GM12878 (cell line): Measurements from ENCODE around the gene MYL7. TPM values are rescaled to one million over a fixed set of nuclear protein-coding genes. Genes with fewer than 3 reads are reported as not detected.

Experiments
- ATAC-seq: fragments of 200-7000 bp; cut with Tn5 transposase; 3 replicates; pipeline ENCODE4 v1.9.1; 2020; ENCODE audit warnings: mild to moderate bottlenecking, moderate library complexity
- BruUV-seq: library from RNA; stranded (reverse); fragments of 400-500 nt; replicated peaks from 2 replicates; lab custom pipeline; 2021; lab: Mats Ljungman, UMichigan
- CTCF ChIA-PET: fragments of 300-600 bp; sonication (Branson Sonifier 250); formaldehyde crosslinking; extraction: SDS; loops from one replicate; lab custom pipeline; 2021; ENCODE audit warnings: inconsistent platforms; lab: Yijun Ruan, JAX
- POLR2A ChIA-PET: fragments of 350-600 bp; formaldehyde crosslinking; extraction: SDS; loops from one replicate; lab custom pipeline; 2021; ENCODE audit warnings: inconsistent platforms; lab: Charles Lee
- RAD21 ChIA-PET: fragments of 300-600 bp; sonication (Branson Sonifier 250); formaldehyde crosslinking; loops from one replicate; lab custom pipeline; 2023; ENCODE audit warnings: antibody characterized with exemption; ENCODE audit not compliant: unreplicated experiment; lab: Charles Lee
- SMC1A ChIA-PET: fragments of 300-600 bp; sonication (Branson Sonifier 250); formaldehyde crosslinking; loops from one replicate; lab custom pipeline; 2023; ENCODE audit not compliant: unreplicated experiment, uncharacterized antibody; lab: Charles Lee
- DNase-seq: peaks from one replicate; pipeline ENCODE4 v3.0.0-alpha.2; 2011; ENCODE audit warnings: low read depth, low spot score
- FAIRE-seq: peaks from 3 replicates; lab custom pipeline; 2011; peaks lifted over from hg19 to GRCh38; lab: Jason Lieb, UNC
- H2AFZ ChIP-seq: 2 replicates; pipeline ENCODE4 v1.6.0; 2011; ENCODE audit warnings: low read depth, low read length, control low read depth; ENCODE audit not compliant: control insufficient read depth
- H3K27ac ChIP-seq: 2 replicates; pipeline ENCODE4 v1.5.1; 2011; ENCODE audit warnings: control low read depth; ENCODE audit not compliant: control insufficient read depth, insufficient read depth
- H3K27me3 ChIP-seq, 2 experiments: replicated peaks in 1 of 2; 2 replicates each; pipeline versions ENCODE4 v1.6.0 to v1.6.1; 2011; ENCODE audit warnings: low read length in 1 of 2; ENCODE audit not compliant: control insufficient read depth in 2 of 2, insufficient read depth in 2 of 2
- H3K36me3 ChIP-seq, 2 experiments: 2 replicates each; pipeline ENCODE4 v1.5.1; 2011; ENCODE audit warnings: low read length in 1 of 2; ENCODE audit not compliant: control insufficient read depth in 2 of 2, insufficient read depth in 2 of 2
- H3K4me1 ChIP-seq: 2 replicates; pipeline ENCODE4 v1.6.1; 2011; ENCODE audit warnings: mild to moderate bottlenecking, low read length, moderate library complexity, mixed read lengths; ENCODE audit not compliant: control insufficient read depth, insufficient read depth
- H3K4me2 ChIP-seq: 2 replicates; pipeline ENCODE4 v1.6.0; 2011; ENCODE audit warnings: control low read depth; ENCODE audit not compliant: control insufficient read depth, insufficient read depth
- H3K4me3 ChIP-seq: fragments of 200-600 bp; sonication (generic); 2 replicates; pipeline ENCODE4 v1.5.1; 2016
- H3K79me2 ChIP-seq: 2 replicates; pipeline ENCODE4 v1.6.0; 2011; ENCODE audit warnings: low read length; ENCODE audit not compliant: control insufficient read depth, insufficient read depth
- H3K9ac ChIP-seq: 2 replicates; pipeline ENCODE4 v1.8.0; 2011; ENCODE audit warnings: low read length, control low read depth, mixed read lengths; ENCODE audit not compliant: control insufficient read depth, insufficient read depth
- H3K9me3 ChIP-seq: replicated peaks from 3 replicates; pipeline ENCODE4 v1.5.1; 2011; ENCODE audit warnings: mild to moderate bottlenecking, low read length; ENCODE audit not compliant: control insufficient read depth, insufficient read depth
- H4K20me1 ChIP-seq: 2 replicates; pipeline ENCODE4 v1.6.0; 2011; ENCODE audit not compliant: control insufficient read depth, insufficient read depth
- ATF3 ChIP-seq: IDR thresholded peaks from 2 replicates; pipeline ENCODE4 v1.6.1; 2011; ENCODE audit warnings: low read depth, mild to moderate bottlenecking, low read length, moderate library complexity, borderline replicate concordance; ENCODE audit errors: extremely low read depth
- IRF3 ChIP-seq: fragments of 450-650 bp; IDR thresholded peaks from 2 replicates; pipeline ENCODE4 v1.6.1; 2014; ENCODE audit warnings: mild to moderate bottlenecking
- KAT2A ChIP-seq: conservative IDR thresholded peaks from 2 replicates; pipeline ENCODE4 v1.6.1; 2011; ENCODE audit warnings: low read depth, low read length; ENCODE audit not compliant: control insufficient read depth
- MEF2A ChIP-seq: IDR thresholded peaks from 2 replicates; pipeline ENCODE4 v1.6.1; 2011; ENCODE audit warnings: low read depth, mild to moderate bottlenecking, low read length, moderate library complexity; ENCODE audit not compliant: insufficient read depth
- SRF ChIP-seq, 2 experiments: IDR thresholded peaks; 2 replicates each; pipeline ENCODE4 v1.6.1; 2011; ENCODE audit warnings: low read depth in 2 of 2, low read length in 2 of 2, mild to moderate bottlenecking in 1 of 2, moderate library complexity in 1 of 2
- WGBS: methylation state at CpG from one replicate; pipeline ENCODE4 v1.1.6; 2016; ENCODE audit warnings: low lambda C conversion rate; ENCODE audit not compliant: insufficient replicate concordance, insufficient coverage; ENCODE audit errors: missing lambda C conversion rate; 5-methylcytosine and 5-hydroxymethylcytosine counted together
- in situ Hi-C: fragments of 300-500 bp; cut with MboI; formaldehyde crosslinking; loops from 9 replicates; pipeline ENCODE4 v1.14.3; 2018; ENCODE audit warnings: mixed read lengths
- intact Hi-C: fragments of 100-400 bp; cut with micrococcal nuclease; formaldehyde crosslinking; loops from one replicate; pipeline ENCODE4 v1.14.2; 2022; ENCODE audit not compliant: unreplicated experiment
- polyA plus RNA-seq, 11 experiments: library from polyadenylated mRNA; depleted of rRNA in 4 of 11; unstranded in 6 of 11; stranded (reverse) in 5 of 11; fragments of >200 nt; fragmentation: Nextera tagmentation in 4 of 11; fragmentation: Illumina TruSeq in 1 of 11; extraction: Ambion mirVana in 4 of 11; extraction: Trizol in 1 of 11; gene quantifications; 1 replicate in 1 of 11; 2 replicates in 10 of 11; pipeline versions ENCODE4 v1.2.1 to v1.2.3, GENCODE V29; 2011 to 2016; ENCODE audit warnings: inconsistent platforms in 2 of 11, missing spikeins in 2 of 11, low read depth in 1 of 11
- total RNA-seq, 4 experiments: library from RNA; depleted of rRNA in 3 of 4; stranded (reverse); fragments of >200 nt in 3 of 4; fragmentation: Illumina TruSeq in 1 of 4; extraction: Trizol in 1 of 4; gene quantifications; 2 replicates each; pipeline versions ENCODE4 v1.2.1 to v1.2.3, GENCODE V29; 2013 to 2021

MYL7 gene
- total and polyA plus RNA-seq, 10 of the 15 experiments (the other 5 are each of a cell fraction or from before 2014, with no cell fraction given), result 1.9 TPM; not detected in 9

DNA sequence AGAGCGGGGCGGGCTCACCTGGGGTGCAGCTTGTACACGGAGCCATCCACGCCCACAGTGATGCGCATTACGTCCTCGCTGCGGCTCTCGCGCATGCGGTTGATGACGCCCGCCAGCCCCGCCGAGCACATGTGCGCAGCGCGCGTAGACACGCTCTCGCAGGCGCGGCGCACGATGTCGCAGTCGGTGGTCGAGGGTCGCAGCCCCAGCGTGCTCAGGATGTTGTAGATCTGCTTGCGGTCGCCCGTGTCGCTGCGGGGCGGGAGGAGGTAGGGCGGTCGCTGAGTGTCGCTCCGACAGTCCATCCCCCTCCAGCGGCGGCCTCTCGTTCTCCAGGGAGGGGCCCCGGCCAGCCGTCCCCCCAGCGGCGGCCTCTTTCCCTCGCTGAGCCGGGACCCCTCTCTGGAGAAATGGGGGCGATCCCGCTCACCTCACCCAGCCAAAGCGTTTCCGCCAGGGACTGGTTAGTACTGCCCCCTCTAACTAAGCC is 4.4 kb upstream of the MYL7 start (continued):
- TF ChIP-seq IRF3, result no peak

DNA sequence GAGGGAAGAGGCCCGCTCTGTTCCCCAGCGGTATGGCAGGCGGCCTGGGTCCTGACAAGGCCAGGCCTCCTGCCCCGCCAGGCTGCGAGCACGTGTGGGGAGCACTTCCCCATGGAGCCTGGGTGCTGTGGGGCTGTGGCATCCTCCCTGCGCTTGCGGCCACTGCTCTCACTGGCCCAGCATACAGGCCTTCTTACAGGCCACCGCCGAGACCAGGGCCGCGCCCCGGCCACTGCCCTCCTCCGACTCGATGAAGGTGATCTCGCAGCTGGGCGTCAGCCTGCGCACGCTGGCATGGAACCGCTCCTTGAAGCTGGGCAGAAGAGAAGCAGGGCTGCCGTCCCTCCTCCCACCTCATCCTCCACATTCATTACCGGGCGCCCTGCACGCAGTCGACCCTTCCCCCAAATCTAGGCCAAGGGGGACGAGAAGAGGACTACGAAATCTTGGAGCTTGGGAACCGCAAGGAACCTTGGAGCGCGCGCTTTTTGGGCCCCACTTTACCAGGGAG is 3.9 kb upstream of the MYL7 start:
- no peak overlapping the region for H3K27ac ChIP-seq
- no peak overlapping the region for H3K4me2 ChIP-seq
- TF ChIP-seq SRF (IDR thresholded peaks at IDR 0.05; ENCODE audit: low read depth in 2 of 2, low read length in 2 of 2), result no peak
- TF ChIP-seq MEF2A, result no peak
- no peak for TF ChIP-seq ATF3
- TF ChIP-seq KAT2A, result no peak
- H4K20me1 ChIP-seq, result no peaks in the 10 kb centered on the region
- in situ Hi-C loops (no loop called here), intact Hi-C loops (no loop called here)
- no TSS peak for BruUV-seq
- H2AFZ ChIP-seq, result no peak overlapping the region
- no peaks in the 10 kb centered on the region; the same call in 1 of the 2 replicates for H3K4me1 ChIP-seq
- no peaks in the 10 kb centered on the region for H3K9me3 ChIP-seq
- ChIA-PET CTCF (no interaction called here), POLR2A (no interaction called here), RAD21 (no interaction called here), SMC1A (no interaction called here)
- ATAC-seq, result no peak
- H3K27me3 ChIP-seq, result no peaks in the 10 kb centered on the region
- no peaks in the 10 kb centered on the region for H3K36me3 ChIP-seq
- no peak for DNase-seq
- FAIRE-seq, result no peak
- no peaks in the 10 kb centered on the region for H3K79me2 ChIP-seq
- no peak overlapping the region for H3K4me3 ChIP-seq
- WGBS, result 83% methylated on average over 30 of the region's 31 CpGs
- H3K9ac ChIP-seq, result no peak overlapping the region
